Placental pericyte (primary cell): ENCODE results near the gene FOXA3. TPM values are rescaled to one million over a fixed set of nuclear protein-coding genes. Genes with fewer than 3 reads are reported as not detected.

Experiments
- total RNA-seq: library from RNA; depleted of rRNA; stranded (reverse); fragments of >200 nt; gene quantifications from 2 replicates; pipeline ENCODE4 v1.2.3, GENCODE V29; 2012

The FOXA3 gene
- total RNA-seq, result not detected in 2 replicates

DNA sequence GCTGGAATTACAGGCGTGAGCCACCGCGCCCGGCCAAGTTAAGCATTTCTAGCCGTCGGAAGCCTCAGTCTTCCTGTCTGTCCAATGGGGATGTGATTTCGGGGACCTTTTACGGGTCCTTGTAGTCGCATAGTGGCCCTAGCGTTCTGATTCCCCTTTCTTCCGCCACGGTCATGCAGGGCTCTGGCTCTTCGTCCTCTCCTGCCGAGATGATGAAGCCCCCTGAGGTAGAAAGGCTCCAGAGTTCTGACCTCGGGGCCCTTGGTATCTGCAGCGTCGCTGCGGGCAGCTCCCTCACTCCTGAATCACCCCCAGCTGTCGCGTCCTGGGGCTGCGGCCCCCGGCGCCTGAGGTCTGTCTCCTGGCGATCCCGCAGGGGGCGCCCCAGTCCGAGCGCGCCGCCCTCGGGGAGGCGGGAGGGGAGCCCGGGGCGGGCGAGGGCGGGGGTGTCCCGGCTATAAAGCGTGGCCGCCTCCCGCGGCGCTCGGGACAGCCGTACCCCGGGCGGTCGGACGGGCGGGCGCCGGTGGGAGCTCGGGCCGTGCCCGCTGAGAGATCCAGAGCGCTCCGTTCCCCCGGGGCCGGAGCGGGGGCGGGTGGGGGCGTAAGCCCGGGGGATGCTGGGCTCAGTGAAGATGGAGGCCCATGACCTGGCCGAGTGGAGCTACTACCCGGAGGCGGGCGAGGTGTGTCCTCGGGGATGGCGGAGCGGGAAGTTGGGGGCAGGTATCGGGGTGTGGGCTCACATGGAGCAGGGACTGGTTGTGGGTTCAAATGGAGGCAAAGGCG is at the start of gene FOXA3:
FOXA3 (plus strand) TSS at position 487 of the 789 bp plus-strand sequence; CDS start at position 618, 131 bp downstream.

DNA sequence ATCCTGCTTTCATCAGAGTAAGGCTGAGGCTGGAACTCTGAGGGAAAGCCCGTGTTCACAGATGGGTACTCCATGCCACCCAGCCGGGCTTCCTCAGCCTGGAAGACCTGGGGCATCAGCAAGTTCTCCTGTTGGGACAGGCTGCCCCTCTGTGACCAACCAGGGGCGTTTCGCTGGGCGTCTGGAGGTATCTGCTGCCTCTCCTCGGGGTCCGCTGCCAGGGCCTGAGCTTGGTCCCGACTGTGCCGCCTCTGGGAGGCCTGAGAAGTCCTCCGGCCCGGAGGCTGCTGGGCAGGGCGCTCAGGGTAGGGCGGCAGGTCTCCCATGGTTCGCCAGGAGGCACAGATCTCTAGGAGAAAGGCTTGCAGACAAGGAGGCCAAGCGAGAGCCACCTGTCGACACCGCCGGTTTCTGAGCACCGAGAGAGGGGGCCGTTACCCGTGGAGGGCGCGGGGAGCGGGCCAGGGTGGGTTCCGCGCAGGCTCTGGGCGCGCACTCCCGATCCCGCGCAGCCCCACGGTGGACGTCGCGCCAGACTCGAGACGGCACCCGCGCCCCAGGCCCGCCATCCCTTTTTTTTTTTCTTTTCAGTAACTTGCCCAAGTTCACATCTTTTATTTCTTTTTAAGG is 49.2 kb upstream of the FOXA3 start, which contains the start of gene RSPH6A:
RSPH6A (minus strand) TSS at position 458 of the 630 bp plus-strand sequence; CDS start at position 326, 132 bp downstream.

DNA sequence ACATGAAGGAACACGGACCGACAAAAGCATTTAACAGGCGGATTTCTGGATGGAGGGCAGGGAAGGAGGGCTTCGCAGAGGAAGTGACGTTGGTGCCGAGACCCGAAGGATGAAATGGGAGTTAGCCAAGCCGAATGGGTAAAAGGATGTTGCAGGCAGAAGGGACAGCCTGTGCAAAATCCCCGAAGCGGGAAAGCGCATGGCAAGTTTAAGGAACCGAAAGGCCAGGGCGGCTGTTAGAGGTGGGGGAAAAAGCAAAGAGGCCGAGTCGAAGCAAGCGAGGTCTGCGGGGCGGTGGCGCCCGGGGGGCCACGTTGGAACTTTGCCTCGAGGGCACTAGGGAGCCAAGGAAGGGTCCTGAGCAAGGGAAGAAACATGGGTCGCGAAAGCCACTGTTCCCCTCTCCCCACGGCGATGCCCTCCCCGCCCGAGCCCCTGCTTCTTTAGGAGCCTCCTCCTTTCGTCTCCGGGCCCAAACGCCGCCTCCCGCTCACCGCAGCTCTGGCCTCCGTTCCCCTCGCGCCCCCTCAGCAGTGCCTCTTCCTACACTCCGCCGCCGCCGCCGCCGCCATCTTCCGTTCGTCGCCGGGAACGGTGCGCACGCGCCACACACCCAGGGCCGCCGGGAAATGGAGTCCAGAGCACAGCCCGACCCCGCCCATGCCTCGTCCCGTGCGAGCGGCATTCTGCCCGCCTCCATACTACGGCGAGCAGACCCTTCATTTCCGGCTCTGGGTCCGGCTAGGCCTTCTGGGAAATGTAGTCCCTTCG is 1.4 kb upstream of the FOXA3 start, which contains the start of gene SYMPK:
SYMPK (minus strand) TSS at position 584 of the 771 bp plus-strand sequence. CDS start 8,652 bp downstream, outside the sequence.

DNA sequence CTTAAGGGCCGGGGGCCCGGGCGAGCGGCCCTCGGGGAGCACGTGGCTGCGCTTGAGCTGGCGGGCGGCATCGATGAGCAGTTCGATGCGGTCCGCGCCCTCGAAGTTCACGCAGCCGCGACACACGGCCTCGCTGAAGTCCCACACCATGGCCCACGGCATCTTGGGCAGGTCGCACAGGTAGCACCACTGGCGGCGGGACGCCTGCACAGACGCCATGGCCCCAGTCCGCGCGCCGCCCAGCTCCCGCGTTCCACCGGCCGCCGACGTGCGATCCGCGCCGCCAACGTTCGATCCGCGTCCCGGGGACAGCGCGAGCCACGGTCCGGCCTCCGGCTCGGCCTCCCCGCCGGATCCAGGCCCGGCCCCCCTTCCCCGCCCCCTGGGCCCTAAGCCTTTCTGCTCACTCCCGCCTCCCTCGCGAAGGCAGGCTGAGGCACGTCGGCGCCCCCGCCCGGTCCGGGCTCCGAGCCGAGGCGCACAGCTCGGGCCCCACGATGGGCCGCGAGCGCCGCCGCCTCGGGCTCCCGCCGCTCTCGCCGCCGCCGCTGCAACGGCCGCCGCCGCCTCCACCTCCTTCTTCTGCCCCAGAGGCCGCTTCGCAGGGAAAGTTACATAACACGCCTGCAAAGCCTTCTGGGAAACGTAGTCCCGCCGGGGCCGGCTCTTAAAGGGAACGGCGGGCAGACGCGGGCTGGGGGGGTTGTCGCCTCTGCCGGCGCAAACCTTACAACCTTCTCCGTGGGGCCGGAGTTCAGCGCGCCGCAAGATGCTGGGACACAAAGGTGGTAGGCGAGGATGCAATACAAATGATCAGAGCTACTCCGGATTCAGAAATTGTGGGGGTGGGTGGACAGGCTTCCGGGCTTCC is 21.7 kb downstream of the FOXA3 start, which contains the start of gene IRF2BP1:
IRF2BP1 (minus strand) TSS at position 586 of the 871 bp plus-strand sequence; CDS start at position 219, 367 bp downstream.

DNA sequence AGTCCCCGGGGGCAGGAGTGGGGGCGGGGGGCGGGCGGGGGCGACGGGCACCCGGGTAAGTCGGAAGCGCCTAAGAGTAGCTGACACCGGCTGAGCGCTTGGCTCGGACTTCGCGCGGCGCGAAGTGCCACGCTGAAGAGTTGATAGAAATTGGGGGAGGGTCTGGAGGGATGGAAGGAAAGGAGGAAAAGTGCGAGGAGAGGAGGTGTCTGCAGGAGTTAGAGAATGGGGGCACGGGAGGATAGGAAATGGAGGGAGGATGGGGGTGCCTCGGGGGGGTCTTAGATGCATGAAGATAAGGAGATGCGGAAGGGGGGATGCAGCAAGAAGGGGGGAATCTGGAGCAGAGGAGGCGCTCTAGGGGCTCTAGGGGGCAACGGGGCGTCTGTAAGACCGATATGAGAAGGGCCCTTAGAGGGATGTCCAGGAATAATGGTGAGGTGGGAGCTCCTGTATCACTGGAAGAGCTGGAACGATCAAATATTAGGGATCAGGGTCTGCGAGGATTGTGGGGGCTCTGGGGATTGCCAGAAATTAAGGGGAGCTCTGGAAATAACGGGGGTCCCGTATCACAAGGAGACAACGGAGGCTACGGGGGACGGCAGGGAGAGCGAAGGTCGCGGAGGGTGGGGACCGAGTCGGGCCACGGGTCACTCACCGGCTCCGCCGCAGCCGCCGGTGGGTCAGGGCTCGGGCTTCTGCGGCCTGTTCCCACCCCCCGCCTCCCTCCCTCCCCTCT is 38.0 kb downstream of the FOXA3 start, which contains the start of gene MYPOP:
MYPOP (minus strand) TSS at position 702 of the 739 bp plus-strand sequence. CDS start 840 bp downstream, outside the sequence.

DNA sequence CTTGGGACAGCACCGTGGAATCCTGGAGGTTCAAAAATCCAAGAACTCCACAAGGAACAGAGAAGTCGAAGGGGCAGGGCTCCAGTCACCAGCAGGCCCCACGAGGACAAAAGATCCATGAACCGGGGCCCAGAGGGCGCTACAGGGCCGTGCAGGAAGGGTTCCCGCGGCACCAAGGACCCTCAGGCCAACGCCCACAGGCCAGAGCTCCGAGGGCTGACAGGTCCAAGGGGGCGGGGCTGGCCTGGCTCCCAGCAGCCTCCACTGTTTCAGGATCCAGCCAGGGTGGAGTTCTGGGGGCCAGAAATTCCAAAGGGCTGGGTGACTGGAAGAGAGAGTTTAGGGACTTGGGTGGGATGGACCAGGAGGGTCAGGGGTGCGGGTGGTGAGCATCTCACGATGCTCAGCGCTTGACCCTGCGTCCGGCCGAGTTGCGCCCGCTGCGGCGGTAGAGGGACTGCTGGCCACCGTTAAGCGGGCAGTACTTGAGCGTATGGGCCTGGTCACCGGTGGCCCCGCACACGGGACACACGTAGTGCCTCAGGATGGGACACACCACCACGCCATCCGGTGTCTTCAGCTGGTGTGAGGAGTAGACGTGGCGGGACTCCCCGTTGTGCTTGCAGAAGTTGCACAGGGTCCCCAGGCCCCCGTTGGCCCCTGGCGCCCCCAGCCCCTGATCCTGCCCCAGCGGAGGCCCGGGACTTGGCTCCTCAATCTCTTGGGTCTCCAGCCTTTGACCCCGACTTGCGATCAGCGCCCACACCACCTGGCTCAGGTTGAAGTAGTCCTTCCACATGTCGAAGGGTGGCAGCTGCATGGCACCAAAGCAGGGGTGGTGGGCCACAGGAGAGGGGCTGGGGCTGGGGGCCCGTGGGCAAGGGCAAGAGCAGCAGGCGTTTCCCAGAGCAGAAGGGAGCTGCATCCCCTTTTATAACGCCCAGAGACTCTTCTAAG is 50.0 kb downstream of the FOXA3 start, which contains the start of gene NANOS2:
NANOS2 (minus strand) TSS at position 905 of the 957 bp plus-strand sequence; CDS start at position 820, 85 bp downstream.

Other genes starting within 250 kb of the FOXA3 start
- gene EML2, start 224.9 kb upstream of the FOXA3 start, total RNA-seq, result 42.9 and 56.2 TPM in 2 replicates
- not detected in 2 replicates for gene GIPR, start 196.1 kb upstream of the FOXA3 start, total RNA-seq
- 157 and 234 TPM in 2 replicates for gene SNRPD2, start 172.4 kb upstream of the FOXA3 start, total RNA-seq
- 20.6 and 29.8 TPM in 2 replicates for gene QPCTL, start 171.7 kb upstream of the FOXA3 start, total RNA-seq
- gene FBXO46, start 133.4 kb upstream of the FOXA3 start, total RNA-seq, result 6.6 and 10.5 TPM in 2 replicates
- under 0.01 TPM in 1 of 2 replicates, not detected in the other for gene MEIOSIN, start 130.9 kb upstream of the FOXA3 start, total RNA-seq
- gene SIX5, start 95.1 kb upstream of the FOXA3 start, total RNA-seq, result 9.7 and 10.1 TPM in 2 replicates
- gene DMPK, start 81.8 kb upstream of the FOXA3 start, total RNA-seq, result 26.9 and 29.5 TPM in 2 replicates
- 44.9 and 84.2 TPM in 2 replicates for gene DMWD, start 71.5 kb upstream of the FOXA3 start, total RNA-seq
- 0.22 and 0.43 TPM in 2 replicates for gene RSPH6A, start 49.0 kb upstream of the FOXA3 start, total RNA-seq
- 46.2 and 50.8 TPM in 2 replicates for gene SYMPK, start 1.2 kb upstream of the FOXA3 start, total RNA-seq
- gene IRF2BP1, start 21.8 kb downstream of the FOXA3 start, total RNA-seq, result 26.7 and 39.1 TPM in 2 replicates
- 1.9 and 2.0 TPM in 2 replicates for gene MYPOP, start 38.3 kb downstream of the FOXA3 start, total RNA-seq
- gene NANOS2, start 50.5 kb downstream of the FOXA3 start, total RNA-seq, result not detected in 2 replicates
- under 0.01 TPM in 1 of 2 replicates, not detected in the other for gene NOVA2, start 109.5 kb downstream of the FOXA3 start, total RNA-seq
- gene CCDC61, start 131.1 kb downstream of the FOXA3 start, total RNA-seq, result 3.9 and 11.3 TPM in 2 replicates
- not detected in 2 replicates for gene PGLYRP1, start 158.7 kb downstream of the FOXA3 start, total RNA-seq
- gene IGFL4, start 176.7 kb downstream of the FOXA3 start, total RNA-seq, result 0.14 TPM in 1 of 2 replicates, not detected in the other